SH-SY5Y (cell line): ENCODE data around the gene KCNQ1OT1.

ENCODE experiments used
- GATA2 ChIP-seq: IDR thresholded peaks from 2 replicates; pipeline ENCODE4 v1.6.1; 2011; ENCODE audit warnings: mild to moderate bottlenecking, low read depth, low read length
- GATA3 ChIP-seq: IDR thresholded peaks from 2 replicates; pipeline ENCODE4 v1.6.1; 2011; ENCODE audit warnings: low read depth, mild to moderate bottlenecking, low read length, moderate library complexity

- TF ChIP-seq GATA2 (no peak), GATA3 (no peak)
Observed at GRCh38 chr11:2699185-2699530, 636 bp downstream of the KCNQ1OT1 start.
